Measurements from ENCODE around the gene MID1.

Gene MID1

DNA sequence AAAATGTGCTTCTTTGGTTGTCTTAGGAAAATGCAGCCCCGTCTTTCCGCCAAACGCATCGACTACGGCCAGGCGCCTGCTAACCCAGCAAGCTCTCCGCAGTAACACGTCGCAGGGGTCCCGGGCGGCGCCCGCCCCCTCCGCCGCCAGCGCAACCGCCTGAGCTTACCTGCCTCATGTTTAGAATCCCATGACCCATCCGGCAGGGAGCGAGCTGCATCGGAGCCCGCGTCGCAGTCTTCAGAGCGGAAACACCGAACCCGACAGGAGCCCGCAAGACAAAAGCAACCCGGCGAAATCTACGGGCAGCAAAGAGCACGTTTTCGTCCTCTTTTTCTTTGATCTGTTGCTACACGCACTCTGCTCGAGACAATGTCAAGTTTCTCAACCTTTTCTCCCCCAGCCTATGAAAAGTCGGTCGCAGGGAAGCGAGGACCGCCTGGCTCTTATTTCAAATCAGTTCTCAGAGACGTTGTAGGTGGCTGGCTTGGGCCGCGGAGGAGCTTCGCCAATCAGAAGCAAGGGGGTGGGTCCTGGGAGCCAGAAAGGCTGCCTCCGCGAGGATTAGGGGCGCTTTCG lies at the start of gene MID1:
MID1 (minus strand) TSS at position 465 of the 579 bp plus-strand sequence. CDS start 53,038 bp downstream, outside the sequence.
- peak; percentile 50 to 94 (median 86) for DNase-seq

DNA sequence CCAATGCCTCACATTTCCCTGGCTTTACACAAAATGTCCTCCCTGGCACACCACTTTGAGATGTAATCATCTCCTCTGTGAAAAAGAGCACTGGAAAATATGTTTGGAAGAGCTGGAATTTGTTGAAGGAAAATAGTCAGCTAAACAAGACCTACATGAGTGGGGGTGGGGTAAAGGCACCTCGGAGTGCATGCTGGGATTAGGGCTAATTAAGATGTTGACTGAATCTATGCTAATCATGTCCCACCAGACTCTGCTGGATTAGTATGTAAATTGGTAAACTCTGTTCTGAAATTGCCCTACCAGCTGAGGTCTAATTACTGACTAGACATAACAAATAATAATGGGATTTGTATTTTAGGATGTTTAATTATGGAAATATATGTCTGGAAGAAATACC lies 46.8 kb upstream of the MID1 start:
- DNase-seq: no peak

- DNase-seq: no peak
Observed at GRCh38 chrX:10666102-10666501, 45.7 kb upstream of the MID1 start.

- DNase-seq: no peak
Observed at GRCh38 chrX:10665681-10666080, 45.3 kb upstream of the MID1 start.

DNA sequence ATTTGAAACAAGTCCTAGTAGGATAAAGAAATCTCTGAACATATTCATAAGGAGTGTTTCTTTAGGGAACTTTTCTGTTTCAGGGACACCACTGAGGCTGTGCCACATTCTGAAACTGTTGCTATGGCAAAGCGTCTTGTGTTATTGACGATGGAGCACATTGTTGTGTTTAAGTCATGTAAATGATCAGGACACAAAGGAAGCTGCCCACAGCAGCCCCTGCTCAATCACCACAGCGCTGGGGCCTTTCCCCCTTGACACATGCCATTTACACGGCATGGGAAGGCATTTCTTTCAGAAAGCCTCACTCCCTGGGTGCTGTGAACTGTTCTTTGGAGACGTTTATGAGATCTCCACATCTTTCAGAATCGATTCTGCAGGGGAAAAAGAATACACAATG lies 39.8 kb upstream of the MID1 start:
- DNase-seq: peak in 2 of 3 experiments; percentile 19 to 71

DNA sequence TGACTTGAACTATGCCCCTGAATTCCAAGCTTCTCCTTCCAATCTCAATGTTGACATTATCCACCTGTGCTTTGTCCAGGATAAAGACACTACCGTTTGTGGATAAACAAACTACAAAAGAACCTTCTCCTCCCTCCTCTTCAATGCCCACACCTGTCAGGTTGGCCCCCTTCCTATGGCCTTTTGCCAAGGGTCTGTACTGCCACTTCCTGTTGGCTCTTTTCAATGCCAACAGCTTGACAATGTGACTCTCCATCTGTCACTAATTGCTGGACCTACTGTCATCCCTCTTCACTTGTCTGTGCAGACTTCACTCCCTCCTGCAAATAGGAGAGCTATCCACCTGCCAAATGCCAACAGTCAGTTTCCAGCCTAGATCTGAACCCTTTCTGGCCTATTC lies 35.8 kb upstream of the MID1 start:
- DNase-seq: peak in 2 of 3 experiments; percentile 79 to 97

DNA sequence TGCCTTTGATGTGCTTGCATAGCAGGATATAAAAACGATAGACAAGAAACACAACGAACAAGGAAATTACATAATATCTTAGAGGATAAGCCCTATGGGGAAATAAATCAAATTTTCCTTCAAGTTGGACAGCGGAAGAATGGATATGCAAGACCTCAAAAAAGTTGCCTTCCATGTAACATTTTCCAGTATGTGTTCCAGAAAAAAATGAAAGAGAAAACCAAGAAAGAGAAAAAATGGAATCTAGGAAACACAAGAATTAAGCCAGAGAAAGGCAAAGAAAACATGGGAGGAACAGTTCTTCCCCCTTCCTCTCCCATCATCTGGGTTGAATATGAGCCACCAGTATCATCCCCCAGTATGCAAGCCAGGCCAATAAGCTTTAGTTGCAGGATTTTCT lies 34.6 kb upstream of the MID1 start:
- no peak for DNase-seq

DNA sequence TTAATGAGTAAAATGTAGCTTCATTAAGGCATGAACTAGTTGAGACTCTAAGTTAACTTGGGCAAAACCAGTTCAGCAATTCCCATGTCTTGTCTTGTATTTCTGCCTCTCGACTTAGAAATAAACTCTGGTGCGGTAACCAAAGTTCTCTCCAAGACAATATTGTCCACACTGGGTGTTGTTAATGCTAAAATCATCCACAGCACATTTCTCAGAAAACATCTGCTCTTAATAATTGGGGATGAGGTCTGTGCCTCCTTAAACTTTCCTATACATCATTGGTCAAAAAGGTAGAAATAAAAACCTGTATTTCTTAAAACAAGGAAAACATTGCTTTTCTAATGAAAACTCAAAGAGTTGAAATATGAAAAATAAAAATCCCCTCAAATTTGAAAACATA lies 32.9 kb upstream of the MID1 start:
- DNase-seq: no peak

- no peak for DNase-seq
Observed at GRCh38 chrX:10649265-10649664, 28.9 kb upstream of the MID1 start.

DNA sequence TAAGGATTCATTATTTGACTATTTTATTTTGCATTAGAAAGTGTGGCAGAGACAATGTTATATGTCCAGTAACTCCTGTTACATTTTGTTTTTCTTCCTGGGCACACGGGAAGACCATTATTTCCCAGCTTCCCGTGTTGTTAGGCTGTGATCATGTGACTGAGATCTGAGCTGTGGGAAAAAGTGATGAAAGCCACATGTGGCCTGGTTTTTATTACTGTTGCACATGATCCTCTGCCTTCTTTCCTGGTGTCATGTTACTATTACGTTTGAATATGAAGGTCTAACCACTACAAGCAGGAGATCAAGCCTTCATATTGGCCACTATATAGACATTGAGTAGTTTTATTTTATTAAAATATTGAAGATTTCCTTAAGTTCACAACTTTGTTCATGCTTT lies 28.2 kb upstream of the MID1 start:
- no peak for DNase-seq

DNA sequence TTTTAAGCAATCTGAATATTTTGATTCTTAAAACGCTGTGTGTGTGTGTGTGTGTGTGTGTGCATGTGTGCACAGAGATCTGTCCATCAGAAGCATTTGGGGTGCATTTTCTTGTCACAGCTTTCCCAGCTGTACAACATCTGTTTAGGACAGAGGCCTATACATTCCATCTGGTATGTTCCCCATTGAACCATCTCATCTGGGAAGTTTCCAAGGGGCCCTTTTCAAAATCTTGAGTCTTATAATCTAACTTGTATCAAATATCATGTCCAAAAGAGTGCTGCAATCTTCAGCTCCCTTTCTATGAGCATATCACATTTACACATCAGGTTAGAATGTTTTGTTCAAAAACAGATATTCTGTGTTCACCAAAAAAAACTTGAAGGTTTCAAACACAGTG lies 16.5 kb upstream of the MID1 start:
- no peak for DNase-seq

DNA sequence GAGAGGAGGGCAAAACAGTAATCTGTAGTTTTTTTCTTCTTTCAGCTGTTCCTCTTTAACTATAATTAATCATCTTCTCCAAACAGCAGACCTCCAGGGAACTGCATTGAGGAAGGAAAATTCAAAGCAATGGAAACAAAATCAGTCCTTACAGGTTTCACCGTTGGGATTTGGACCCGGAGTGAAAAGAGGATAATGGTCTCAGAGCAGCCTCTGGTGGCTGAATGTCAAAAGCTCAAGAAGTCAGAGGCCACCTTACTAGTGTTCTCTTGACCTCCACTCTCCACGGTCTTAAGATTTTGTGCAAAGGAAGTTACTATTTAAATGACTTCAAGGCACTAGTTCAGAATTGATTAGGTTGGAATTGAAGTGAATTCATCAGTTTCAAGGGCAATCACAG lies 16.0 kb upstream of the MID1 start:
- peak; percentile 46 to 85 (median 48) for DNase-seq

GRCh38 chrX:10634392-10635161 lies 14.2 kb upstream of the MID1 start:
- peak in 1 of 3 experiments; percentile 35 for DNase-seq

- peak; percentile 24 to 61 (median 35) for DNase-seq
Observed at GRCh38 chrX:10633722-10634121, 13.3 kb upstream of the MID1 start.

GRCh38 chrX:10631416-10632145 lies 11.2 kb upstream of the MID1 start:
- DNase-seq: peak in 1 of 3 experiments; percentile 46

DNA sequence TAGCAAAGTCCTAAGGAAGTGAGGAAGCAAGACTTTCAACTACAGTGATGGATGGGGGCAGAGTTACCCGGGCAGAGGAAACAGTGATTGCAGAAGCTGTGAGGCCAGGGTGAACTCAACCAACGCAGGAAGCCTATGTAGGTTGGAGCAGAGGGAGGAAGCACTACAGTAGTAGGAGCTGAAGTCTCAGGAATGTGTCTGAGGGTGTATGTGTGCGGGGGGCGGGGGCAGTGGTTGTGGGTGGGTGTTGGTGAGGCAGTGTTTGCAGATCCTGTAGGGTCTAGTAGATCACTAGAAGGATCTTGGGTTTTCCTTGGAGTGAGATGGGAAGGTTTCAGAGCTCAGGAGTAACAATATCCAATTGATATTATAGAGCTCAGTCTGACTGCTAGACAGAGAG lies 9.9 kb upstream of the MID1 start:
- no peak for DNase-seq

DNA sequence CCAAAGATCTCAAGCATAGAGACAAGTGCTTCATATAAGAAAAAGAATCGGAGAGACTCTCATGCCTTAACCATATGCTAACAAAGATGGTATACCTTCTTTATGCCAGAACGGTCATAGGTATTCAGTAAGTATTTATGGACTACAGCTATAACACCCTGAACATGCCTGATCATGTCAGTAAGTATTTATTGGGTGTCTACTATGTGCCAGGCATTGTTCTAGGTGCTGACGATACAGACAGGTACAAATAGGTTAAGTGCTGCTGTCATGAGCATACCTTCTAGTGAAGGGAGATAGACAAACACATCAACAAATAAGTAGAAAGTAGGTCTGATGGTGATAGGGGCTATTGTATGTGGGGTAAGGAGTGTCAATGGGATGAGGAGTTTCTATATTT lies 9.5 kb upstream of the MID1 start:
- DNase-seq: no peak

GRCh38 chrX:10628906-10629305 lies 8.5 kb upstream of the MID1 start:
- no peak for DNase-seq

GRCh38 chrX:10622197-10622596 lies 1.8 kb upstream of the MID1 start:
- DNase-seq: no peak

- no peak for DNase-seq
Observed at GRCh38 chrX:10619425-10620046, 849 bp downstream of the MID1 start.

DNA sequence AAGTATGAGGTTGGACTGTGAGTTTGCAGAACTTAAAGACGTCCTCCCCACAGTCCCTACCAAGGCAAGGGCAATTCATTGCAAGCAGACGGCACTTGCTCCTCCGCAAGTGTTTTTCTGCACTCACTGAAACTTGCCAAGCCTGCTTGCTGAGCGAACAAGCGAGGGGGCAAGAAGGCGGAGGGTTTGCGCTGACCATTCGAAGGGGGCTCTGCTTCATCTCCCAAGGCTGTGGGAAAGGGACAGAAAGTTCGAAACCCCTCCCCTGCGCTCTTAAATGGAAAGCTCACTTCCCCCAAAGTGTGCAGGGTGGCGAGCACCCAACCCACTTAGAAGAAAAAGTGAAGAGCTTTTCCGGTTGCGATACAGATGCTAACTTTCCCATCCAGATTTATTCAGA lies 1.4 kb downstream of the MID1 start:
- no peak for DNase-seq

DNA sequence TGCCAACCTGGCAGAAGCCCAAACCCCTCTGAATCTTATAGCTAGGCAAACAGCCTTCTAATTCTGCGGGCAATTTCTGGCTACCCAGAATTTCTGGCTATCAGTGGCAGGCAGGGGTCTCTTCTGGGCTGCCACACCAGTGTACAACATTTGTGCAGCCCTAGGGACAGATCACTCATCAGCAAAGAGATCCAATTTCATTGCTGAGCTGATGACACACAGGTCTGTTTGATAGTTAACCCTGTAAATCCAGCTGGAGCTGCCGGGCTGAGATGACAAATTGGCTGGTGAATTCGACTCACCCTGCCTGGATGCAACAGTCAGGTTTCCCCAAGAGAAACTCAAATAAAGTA lies 2.4 kb downstream of the MID1 start:
- DNase-seq: peak in 2 of 3 experiments; percentile 21 to 31

DNA sequence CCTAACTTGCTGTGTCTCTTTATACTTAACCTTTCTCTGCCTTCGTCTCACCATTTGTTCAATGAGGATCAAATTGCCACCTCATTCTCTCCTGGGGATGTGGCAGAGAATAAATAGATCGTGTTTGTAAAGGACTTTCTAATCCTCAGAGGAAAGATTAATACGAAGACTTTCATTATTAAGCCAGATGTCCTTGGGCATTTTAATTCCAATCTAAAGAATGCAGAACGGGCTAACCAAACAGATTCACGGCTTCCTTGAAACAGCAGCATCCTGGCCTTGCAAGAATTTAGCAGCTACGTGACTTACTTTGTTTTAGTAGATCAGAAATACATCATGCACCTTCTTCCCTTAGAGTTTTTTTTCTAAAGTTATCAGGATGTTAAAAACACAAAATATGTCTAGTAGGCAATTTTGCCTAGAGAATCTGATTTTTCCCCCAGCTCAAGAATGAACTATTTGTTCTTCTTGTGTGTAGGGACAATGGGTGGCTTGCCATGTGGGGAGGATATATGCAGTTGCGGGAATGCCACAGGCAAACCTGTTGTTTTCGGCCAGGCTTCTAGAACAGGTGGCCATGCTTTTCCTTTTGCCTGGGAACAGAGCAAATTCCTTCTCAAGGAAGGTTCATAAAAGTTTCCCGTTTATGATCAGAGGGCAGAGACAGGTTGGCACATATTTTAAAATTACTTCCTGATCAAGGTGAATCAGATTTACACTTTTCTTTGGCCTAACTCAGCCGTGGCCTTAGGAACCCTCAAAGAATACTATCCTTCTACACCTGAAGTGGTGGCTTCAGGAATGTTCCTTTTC lies 3.0 kb downstream of the MID1 start:
- DNase-seq: no peak

All from NCI-H1417 (cell line).